ENCODE data around the gene SLC25A21.

SLC25A21 gene

GRCh38 chr14:36816481-36816880 lies 355.9 kb downstream of the SLC25A21 start:
- TF ChIP-seq NFIC (IDR thresholded peaks at IDR 0.05) (no peak), ZBTB7A (IDR thresholded peaks at IDR 0.05; ENCODE audit: low read depth) (no peak), CEBPB (IDR thresholded peaks at IDR 0.05) (no peak), TEAD4 (IDR thresholded peaks at IDR 0.05) (no peak), EP300 (IDR thresholded peaks at IDR 0.05; ENCODE audit: borderline replicate concordance) (no peak), YY1 (IDR thresholded peaks at IDR 0.05; ENCODE audit: low read depth) (no peak), USF1 (IDR thresholded peaks at IDR 0.05) (no peak)

GRCh38 chr14:36810209-36810608 lies 362.2 kb downstream of the SLC25A21 start:
- TF ChIP-seq NFIC (IDR thresholded peaks at IDR 0.05) (no peak), TEAD4 (IDR thresholded peaks at IDR 0.05) (no peak), EGR1 (IDR thresholded peaks at IDR 0.05) (no peak), YY1 (IDR thresholded peaks at IDR 0.05; ENCODE audit: low read depth) (no peak), CEBPB (IDR thresholded peaks at IDR 0.05) (no peak)

GRCh38 chr14:36807727-36808126 lies 364.7 kb downstream of the SLC25A21 start:
- TF ChIP-seq USF1 (IDR thresholded peaks at IDR 0.05) (no peak), TCF12 (IDR thresholded peaks at IDR 0.05; ENCODE audit: low read depth) (no peak), EGR1 (IDR thresholded peaks at IDR 0.05) (no peak), NFIC (IDR thresholded peaks at IDR 0.05) (no peak), EP300 (IDR thresholded peaks at IDR 0.05; ENCODE audit: borderline replicate concordance) (no peak)
- TF ChIP-seq, protein P1, sequence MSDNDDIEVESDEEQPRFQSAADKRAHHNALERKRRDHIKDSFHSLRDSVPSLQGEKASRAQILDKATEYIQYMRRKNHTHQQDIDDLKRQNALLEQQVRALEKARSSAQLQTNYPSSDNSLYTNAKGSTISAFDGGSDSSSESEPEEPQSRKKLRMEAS (IDR thresholded peaks at IDR 0.05), result no peak

DNA sequence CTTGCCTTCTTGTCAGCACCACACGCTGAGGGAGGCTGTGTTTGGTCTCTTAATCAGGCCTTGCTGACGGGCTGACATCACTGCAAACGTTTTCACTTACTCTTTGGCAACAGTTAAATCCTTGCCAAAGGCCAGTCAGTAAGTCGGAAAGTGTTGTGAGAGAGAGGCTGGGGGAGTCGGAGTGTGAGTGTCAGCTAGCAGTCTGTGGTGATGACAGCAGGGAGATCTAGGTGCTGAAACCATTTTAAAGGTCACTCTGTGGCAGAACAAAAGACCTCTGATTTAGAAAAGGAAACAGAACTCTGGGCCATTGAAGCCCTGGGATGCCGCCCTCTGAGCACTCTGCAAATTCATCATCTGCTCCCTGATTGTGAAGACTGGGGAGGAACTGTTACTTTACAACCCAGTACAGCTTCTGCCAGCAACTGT lies 367.3 kb downstream of the SLC25A21 start:
- no peak for TF ChIP-seq TCF12 (IDR thresholded peaks at IDR 0.05; ENCODE audit: low read depth)
- TF ChIP-seq, protein P2, sequence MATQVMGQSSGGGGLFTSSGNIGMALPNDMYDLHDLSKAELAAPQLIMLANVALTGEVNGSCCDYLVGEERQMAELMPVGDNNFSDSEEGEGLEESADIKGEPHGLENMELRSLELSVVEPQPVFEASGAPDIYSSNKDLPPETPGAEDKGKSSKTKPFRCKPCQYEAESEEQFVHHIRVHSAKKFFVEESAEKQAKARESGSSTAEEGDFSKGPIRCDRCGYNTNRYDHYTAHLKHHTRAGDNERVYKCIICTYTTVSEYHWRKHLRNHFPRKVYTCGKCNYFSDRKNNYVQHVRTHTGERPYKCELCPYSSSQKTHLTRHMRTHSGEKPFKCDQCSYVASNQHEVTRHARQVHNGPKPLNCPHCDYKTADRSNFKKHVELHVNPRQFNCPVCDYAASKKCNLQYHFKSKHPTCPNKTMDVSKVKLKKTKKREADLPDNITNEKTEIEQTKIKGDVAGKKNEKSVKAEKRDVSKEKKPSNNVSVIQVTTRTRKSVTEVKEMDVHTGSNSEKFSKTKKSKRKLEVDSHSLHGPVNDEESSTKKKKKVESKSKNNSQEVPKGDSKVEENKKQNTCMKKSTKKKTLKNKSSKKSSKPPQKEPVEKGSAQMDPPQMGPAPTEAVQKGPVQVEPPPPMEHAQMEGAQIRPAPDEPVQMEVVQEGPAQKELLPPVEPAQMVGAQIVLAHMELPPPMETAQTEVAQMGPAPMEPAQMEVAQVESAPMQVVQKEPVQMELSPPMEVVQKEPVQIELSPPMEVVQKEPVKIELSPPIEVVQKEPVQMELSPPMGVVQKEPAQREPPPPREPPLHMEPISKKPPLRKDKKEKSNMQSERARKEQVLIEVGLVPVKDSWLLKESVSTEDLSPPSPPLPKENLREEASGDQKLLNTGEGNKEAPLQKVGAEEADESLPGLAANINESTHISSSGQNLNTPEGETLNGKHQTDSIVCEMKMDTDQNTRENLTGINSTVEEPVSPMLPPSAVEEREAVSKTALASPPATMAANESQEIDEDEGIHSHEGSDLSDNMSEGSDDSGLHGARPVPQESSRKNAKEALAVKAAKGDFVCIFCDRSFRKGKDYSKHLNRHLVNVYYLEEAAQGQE (IDR thresholded peaks at IDR 0.05; ENCODE audit: low read depth), result no peak

- TF ChIP-seq FOXM1 (IDR thresholded peaks at IDR 0.05; ENCODE audit: borderline replicate concordance, low read depth), result no peak
- no peak for TF ChIP-seq EP300 (IDR thresholded peaks at IDR 0.05; ENCODE audit: borderline replicate concordance)
- TF ChIP-seq, protein P2 (IDR thresholded peaks at IDR 0.05; ENCODE audit: low read depth), result no peak
- no peak for TF ChIP-seq USF1 (IDR thresholded peaks at IDR 0.05)
- TF ChIP-seq TAF1 (IDR thresholded peaks at IDR 0.05; ENCODE audit: low read depth), result no peak
- no peak for TF ChIP-seq YY1 (IDR thresholded peaks at IDR 0.05; ENCODE audit: low read depth)
- TF ChIP-seq, protein P1 (IDR thresholded peaks at IDR 0.05), result no peak
- TF ChIP-seq CREB1 (IDR thresholded peaks at IDR 0.05; ENCODE audit: low read depth), result no peak
- no peak for TF ChIP-seq NFIC (IDR thresholded peaks at IDR 0.05)
- TF ChIP-seq RAD21 (IDR thresholded peaks at IDR 0.05; ENCODE audit: low read depth), result no peak
- TF ChIP-seq EGR1 (IDR thresholded peaks at IDR 0.05), result no peak
- no peak for TF ChIP-seq TEAD4 (IDR thresholded peaks at IDR 0.05)
- no peak for TF ChIP-seq TCF12 (IDR thresholded peaks at IDR 0.05; ENCODE audit: low read depth)
- no peak for TF ChIP-seq CEBPB (IDR thresholded peaks at IDR 0.05)
- TF ChIP-seq ZBTB7A (IDR thresholded peaks at IDR 0.05; ENCODE audit: low read depth), result no peak
Measured at GRCh38 chr14:36797634-36798033, 374.8 kb downstream of the SLC25A21 start.

DNA sequence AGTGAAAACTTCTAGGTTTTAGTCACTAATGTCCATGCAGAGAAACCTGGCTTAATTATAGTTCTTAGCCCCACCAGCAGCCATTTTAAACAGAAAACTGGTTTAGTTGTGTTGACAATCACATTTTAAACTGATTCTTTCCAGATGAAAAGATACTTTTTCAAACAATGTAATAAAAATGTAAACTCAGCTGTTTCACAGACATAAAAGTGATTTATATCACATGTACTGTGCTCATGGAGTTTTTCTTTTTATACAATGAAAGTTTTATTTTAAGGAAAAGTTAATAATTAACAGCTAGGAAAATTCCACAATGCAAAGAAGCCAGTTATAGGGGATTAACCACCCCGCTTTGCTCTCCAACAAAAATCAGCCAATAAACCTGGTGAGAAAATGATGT lies 381.0 kb downstream of the SLC25A21 start:
- TF ChIP-seq ZBTB7A (IDR thresholded peaks at IDR 0.05; ENCODE audit: low read depth), result no peak
- TF ChIP-seq CEBPB (IDR thresholded peaks at IDR 0.05), result no peak

DNA sequence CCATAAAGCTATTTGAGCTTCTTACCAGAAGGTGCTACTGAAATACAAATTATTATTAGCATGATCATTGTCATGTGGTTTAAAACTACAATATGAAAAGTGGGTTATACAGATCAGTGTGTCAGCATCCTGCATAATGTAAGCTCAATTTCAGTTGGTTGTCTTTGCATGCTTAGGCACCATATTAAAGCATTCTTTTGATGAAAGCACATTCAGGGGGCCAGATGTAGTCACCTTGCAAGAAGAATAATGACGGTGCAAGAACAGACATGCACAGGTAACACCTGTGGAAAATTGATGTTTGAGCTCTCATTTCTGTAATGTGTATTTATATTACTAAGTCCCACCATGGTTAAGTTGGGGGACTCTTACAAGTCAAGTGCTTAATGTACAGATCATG lies 386.9 kb downstream of the SLC25A21 start:
- TF ChIP-seq YY1 (IDR thresholded peaks at IDR 0.05; ENCODE audit: low read depth) (no peak), NFIC (IDR thresholded peaks at IDR 0.05) (no peak), ZBTB7A (IDR thresholded peaks at IDR 0.05; ENCODE audit: low read depth) (no peak), EGR1 (IDR thresholded peaks at IDR 0.05) (no peak), RAD21 (IDR thresholded peaks at IDR 0.05; ENCODE audit: low read depth) (no peak), CEBPB (IDR thresholded peaks at IDR 0.05) (no peak), CREB1 (IDR thresholded peaks at IDR 0.05; ENCODE audit: low read depth) (no peak), USF1 (IDR thresholded peaks at IDR 0.05) (no peak), TEAD4 (IDR thresholded peaks at IDR 0.05) (no peak), TCF12 (IDR thresholded peaks at IDR 0.05; ENCODE audit: low read depth) (no peak), TAF1 (IDR thresholded peaks at IDR 0.05; ENCODE audit: low read depth) (no peak), EP300 (IDR thresholded peaks at IDR 0.05; ENCODE audit: borderline replicate concordance) (no peak), FOXM1 (IDR thresholded peaks at IDR 0.05; ENCODE audit: borderline replicate concordance, low read depth) (no peak)
- TF ChIP-seq, protein P1 (IDR thresholded peaks at IDR 0.05), result no peak
- TF ChIP-seq, protein P2 (IDR thresholded peaks at IDR 0.05; ENCODE audit: low read depth), result no peak
